ENCODE measurements around the gene G6PC1. TPM values are rescaled to one million over a fixed set of nuclear protein-coding genes. Genes with fewer than 3 reads are reported as not detected.

G6PC1 gene
- total RNA-seq, 1 donor from 2014 or later = not detected

- no peak for TF ChIP-seq CTCF (IDR thresholded peaks at IDR 0.05; ENCODE audit: unreplicated experiment)
- Mint-ChIP-seq H3K9me3 (ENCODE audit: low read depth) (no peaks in the 10 kb centered on the region), H3K4me1 (ENCODE audit: low read depth) (no peaks in the 10 kb centered on the region), H3K4me3 (ENCODE audit: low read depth) (no peak overlapping the region), H3K27ac (no peak overlapping the region), H3K36me3 (ENCODE audit: insufficient read depth) (no peaks in the 10 kb centered on the region), H3K27me3 (peaks cover 5% of the 10 kb centered on the region)
- DNase-seq (ENCODE audit: low spot score, unreplicated experiment) = no peak
Observed at GRCh38 chr17:42901535-42902229, 1.1 kb downstream of the G6PC1 start.

- Mint-ChIP-seq H3K36me3 (ENCODE audit: insufficient read depth) (no peaks in the 10 kb centered on the region), H3K4me1 (ENCODE audit: low read depth) (peaks cover under 1% of the 10 kb centered on the region), H3K27ac (no peak overlapping the region), H3K27me3 (peaks cover 8% of the 10 kb centered on the region), H3K9me3 (ENCODE audit: low read depth) (no peaks in the 10 kb centered on the region), H3K4me3 (ENCODE audit: low read depth) (no peak overlapping the region)
- TF ChIP-seq CTCF (IDR thresholded peaks at IDR 0.05; ENCODE audit: unreplicated experiment) = no peak
- no peak for DNase-seq (ENCODE audit: low spot score, unreplicated experiment)
Observed at GRCh38 chr17:42904110-42904469, 3.5 kb downstream of the G6PC1 start.

- no peak overlapping the region for H3K27ac Mint-ChIP-seq
- H3K36me3 Mint-ChIP-seq (ENCODE audit: insufficient read depth) = no peaks in the 10 kb centered on the region
- H3K9me3 Mint-ChIP-seq (ENCODE audit: low read depth) = no peaks in the 10 kb centered on the region
- H3K27me3 Mint-ChIP-seq = peaks cover 12% of the 10 kb centered on the region
- no peak for DNase-seq (ENCODE audit: low spot score, unreplicated experiment)
- TF ChIP-seq CTCF (IDR thresholded peaks at IDR 0.05; ENCODE audit: unreplicated experiment) = no peak
- H3K4me3 Mint-ChIP-seq (ENCODE audit: low read depth) = no peak overlapping the region
- peaks cover 3% of the 10 kb centered on the region for H3K4me1 Mint-ChIP-seq (ENCODE audit: low read depth)
Observed at GRCh38 chr17:42906772-42907446, 6.3 kb downstream of the G6PC1 start.

DNA sequence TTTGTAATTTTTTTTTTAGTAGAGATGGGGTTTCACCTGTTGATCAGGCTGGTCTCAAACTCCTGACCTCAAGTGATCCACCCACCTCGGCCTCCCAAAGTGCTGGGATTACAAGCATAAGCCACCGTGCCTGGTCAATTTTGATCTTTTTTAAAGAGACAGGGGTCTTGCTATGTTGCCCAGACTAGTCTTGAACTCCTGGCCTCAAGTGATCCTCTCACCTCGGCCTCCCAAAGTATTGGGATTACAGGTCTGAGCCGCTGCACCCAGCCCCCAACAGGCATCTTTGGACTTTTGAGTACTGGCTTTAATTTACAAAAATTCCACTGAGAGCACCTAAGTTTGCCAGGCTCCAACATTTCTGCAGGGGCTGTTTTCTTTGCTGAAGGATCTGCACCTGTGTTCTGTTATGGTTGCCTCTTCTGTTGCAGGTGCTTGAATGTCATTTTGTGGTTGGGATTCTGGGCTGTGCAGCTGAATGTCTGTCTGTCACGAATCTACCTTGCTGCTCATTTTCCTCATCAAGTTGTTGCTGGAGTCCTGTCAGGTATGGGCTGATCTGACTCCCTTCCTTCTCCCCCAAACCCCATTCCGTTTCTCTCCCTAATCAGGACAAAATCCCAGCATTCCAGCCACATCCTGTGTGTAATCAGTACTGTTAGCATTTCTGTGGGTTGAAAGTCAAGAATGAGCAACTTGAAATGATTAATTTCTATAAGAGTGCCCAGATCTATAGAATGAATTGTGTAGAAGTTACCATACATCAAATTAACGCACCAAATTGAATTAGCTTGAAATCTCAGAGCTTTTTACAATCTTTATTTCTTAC is 8.5 kb downstream of the G6PC1 start:
- DNase-seq (ENCODE audit: low spot score, unreplicated experiment) = no peak

More for the DNA sequence above, 8.5 kb downstream of the G6PC1 start:
- peaks cover 12% of the 10 kb centered on the region for H3K27me3 Mint-ChIP-seq
- H3K36me3 Mint-ChIP-seq (ENCODE audit: insufficient read depth) = no peaks in the 10 kb centered on the region
- peaks cover 3% of the 10 kb centered on the region for H3K4me1 Mint-ChIP-seq (ENCODE audit: low read depth)
- H3K27ac Mint-ChIP-seq = no peak overlapping the region
- TF ChIP-seq CTCF (IDR thresholded peaks at IDR 0.05; ENCODE audit: unreplicated experiment) = no peak
- H3K4me3 Mint-ChIP-seq (ENCODE audit: low read depth) = no peak overlapping the region
- H3K9me3 Mint-ChIP-seq (ENCODE audit: low read depth) = no peaks in the 10 kb centered on the region

Measured in progenitor cell of endocrine pancreas (in vitro differentiated cells).